Activated CD4-positive, alpha-beta T cell treated with anti-CD3 and anti-CD28 coated beads, Interleukin-2, amount 50 U/mL, for 24 hours (primary cell): ENCODE data around the gene PTOV1.

Source experiments
- DNase-seq, 2 donors: peaks; one replicate each; pipeline ENCODE4 v3.0.0-alpha.2; 2020; ENCODE audit warnings: low read depth in 1 of 2, low spot score in 1 of 2

Gene PTOV1

DNA sequence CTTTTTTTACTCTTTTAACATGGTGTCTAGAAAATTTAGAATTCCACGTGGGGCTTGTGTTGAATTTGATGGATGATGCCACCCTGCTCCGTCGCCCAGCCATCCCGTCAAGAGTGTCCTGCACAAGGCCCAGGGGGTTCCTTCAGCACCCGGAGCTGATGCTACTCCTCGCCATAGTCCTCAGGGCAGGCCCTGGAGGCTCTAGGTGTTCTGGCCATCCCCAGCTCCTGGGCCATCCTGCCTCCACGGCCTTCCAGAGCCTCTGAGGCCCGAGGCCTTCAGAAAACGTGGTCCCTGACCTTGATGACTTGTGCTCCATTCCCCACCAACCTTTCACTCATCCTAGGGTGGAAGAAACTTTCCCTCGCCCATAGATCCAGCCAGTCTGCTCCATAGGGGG is 22.9 kb downstream of the PTOV1 start:
- DNase-seq: no peak

DNA sequence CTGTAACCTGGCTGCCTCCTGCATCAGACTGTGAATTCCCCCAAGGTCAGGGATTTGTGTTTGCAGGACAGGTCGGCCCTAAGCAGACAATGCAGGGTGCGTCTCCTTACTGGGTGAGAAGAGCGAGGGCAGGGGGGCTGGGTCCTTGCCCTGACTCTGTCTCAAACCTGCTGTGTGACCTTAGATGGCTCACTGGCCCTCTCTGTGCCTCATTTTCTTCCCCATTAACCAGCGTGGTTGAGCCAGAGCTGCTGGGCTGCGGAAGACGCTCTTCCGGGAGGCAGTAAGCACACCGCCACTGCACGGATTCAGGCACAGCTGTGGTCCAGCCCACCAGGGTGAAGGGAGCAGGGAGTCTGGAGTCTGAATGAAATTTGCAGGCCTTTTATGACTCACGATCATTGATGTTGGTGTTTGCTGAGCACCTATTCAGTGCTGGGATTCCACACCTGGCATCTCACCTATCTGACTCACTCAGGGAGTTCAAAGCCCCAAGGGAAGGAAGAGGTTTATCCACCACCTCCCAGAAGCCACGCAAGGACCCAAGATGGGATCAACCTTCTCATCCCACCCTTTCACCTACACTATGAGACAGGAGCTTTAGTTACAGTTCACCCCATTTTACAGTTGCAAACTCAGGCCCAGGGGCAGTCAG is 23.7 kb downstream of the PTOV1 start:
- DNase-seq: no peak

DNA sequence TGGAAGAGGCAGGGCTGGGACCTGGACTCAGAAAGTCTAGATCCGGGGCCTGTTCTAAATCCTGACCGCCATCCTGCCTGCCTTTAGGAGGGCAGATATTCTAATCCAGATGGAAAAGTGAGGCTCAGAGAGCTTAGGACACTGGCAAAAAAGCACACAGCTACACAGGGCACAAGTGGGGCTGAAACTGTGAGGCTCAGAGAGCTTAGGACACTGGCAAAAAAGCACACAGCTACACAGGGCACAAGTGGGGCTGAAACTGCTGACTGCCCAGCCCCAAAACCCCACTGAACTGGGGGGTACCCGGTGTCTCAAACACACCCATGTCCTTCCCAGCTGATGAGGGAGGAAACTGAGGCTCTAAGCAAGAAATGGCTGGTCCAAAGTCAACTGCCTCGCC is 24.2 kb downstream of the PTOV1 start:
- DNase-seq: no peak

DNA sequence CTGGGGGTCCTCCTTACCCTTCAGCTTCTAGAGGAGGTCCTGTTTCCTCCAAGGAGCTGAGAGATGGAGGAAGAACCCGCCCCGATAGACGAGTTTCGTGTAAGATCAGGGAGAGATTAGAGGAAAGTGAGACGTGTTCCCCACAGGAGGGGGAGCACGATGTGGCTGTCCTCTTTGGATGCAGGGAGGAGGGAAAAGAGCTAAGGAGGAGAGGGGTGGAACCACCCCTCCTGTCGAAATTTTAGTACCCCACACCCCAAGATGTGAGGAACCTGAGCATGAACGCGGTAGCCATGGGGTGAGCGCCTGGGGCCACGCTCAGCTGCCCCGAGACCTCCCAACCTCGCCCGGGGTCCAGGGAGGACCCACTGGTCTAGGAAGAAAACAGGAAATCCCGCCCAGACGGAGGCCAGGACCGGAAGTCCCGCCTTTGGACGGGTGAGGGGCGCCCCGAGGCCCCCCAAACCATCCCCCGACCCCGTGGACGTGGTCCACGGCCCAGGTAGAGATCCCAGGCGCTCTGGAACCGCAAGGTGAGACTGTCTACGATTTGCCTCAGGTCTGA is 25.0 kb downstream of the PTOV1 start:
- no peak for DNase-seq

DNA sequence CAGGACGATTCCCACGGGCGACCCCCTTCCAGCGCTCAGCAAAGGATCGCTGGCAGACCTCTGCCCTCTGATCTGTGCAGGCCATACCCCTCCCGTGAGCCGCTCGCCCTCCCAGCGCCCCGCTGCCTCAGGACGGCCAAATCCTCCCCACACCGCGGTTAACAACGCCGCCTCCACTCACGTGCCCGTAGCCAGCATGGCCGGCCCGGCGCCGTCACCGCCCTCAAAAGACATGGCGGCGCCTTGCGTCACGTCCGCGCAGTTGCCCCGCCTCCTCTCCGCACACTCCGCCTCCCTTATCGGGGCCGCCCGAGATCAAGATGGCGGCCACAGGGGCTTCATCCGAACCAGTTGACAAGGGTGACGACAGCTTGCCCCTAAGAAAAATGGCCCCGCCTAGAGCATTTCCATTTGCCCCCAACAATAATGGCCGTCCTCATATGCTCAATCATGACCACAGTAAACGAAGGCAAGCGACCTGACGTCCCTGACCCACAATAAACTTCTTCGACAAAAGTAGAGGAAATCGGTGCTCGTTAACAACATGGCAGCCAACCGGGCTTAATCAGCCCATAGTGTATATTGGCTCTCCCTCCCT is 25.6 kb downstream of the PTOV1 start:
- peak; percentile 93 to 97 for DNase-seq

DNA sequence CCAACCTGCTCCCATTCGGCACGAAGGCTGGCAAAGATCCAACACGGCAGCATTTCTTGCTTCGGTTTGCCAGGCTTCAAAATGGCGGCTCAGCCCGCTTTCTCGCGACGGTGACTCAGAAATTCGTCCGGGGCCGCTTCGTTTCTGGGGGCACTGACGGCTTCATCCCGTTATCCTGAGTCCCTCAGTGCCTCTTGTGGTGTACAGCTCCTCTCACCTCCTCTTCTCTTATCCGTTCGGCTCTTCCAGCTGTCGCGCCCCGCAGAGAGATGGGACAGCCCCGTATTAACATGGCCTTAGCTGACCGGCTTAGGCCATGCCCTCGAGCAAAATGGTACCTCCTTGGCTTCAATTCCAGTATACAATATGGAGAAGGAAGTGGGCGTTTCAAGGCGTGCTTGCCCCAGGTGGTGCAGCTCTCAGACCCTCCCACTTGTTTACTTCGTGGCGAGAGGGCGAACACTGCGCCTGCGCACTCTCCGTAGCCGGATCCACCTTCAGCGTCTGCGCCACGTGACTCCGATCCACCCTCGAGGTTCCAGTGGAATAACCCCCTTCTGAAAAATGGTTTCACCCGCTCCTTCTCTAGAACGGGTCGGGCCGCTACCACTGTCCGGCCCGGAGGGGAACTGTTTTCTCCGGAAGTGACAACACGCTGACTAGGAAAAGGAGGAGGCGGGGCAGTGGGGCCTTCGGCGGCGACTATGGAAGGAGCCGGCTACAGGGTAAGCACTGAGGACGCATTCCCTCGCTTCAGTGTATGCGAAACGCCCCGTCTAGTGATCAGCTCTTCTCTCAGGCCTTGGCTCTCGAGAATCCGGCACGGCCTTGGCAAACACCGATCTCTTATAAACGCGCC is 26.3 kb downstream of the PTOV1 start, which contains the start of the genes AKT1S1 and TBC1D17:
Gene AKT1S1 (minus strand): TSS at position 336 of the 859 bp plus-strand sequence. CDS start 4,060 bp downstream, outside the sequence.
Gene TBC1D17 (plus strand): TSS at position 683 of the 859 bp plus-strand sequence. CDS start 22 bp downstream, at position 705.
- DNase-seq: peak; percentile 94 to 99

DNA sequence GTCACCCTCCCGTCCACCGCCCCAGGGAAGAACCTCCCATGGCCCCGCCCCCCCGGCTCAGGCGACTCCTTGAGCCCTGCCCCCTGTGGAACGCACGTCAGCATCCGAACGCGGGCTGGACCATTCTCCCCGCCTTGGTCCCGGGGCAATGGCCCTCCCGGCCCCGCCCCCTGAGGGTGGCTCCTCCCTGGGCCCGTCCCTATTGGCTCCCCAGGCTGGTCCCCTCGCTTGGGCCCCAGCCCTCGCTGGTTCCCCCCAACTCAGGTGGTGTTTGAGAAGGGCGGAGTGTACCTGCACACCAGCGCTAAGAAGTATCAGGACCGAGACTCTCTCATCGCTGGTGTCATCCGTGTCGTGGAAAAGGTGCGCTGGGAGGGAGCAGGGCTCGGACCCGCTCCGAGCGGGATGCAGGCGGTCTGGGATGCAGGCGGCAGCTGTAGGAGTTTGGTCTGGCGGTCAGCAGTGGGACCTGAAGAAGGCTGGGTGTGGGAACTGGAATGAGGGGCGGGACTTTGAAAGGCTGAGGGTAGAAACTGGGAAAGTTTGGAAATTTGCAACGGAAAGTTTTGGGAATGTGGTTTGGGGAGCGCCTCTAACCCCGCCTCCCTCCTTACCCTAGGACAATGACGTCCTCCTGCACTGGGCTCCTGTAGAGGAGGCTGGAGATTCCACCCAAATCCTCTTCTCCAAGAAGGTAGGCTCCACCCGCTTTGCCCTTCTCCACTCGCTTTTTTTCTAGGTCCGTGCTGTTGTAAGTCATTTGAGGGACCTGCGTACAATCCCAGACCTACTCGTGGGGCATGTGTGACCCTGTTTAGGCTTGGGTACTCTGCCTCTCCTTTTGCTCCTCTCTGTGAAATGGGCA is 27.2 kb downstream of the PTOV1 start:
- peak in 1 of 2 donors; percentile 98 for DNase-seq

DNA sequence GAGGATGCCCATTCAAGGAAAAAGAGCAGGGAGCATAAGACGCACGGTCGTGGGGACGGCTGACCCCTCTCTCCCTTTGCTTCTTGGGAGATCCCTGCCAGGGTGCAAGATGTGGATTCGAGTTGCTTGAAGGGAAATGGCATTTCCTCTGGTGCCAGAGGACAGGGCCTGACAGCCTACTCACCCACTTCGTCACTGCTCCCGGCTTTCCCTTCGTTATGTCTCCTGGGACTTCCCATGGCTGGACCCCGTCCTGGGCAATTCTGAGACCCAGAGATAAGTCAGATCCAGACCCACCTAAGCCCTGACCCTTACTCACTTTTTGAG is 27.7 kb downstream of the PTOV1 start:
- no peak for DNase-seq

DNA sequence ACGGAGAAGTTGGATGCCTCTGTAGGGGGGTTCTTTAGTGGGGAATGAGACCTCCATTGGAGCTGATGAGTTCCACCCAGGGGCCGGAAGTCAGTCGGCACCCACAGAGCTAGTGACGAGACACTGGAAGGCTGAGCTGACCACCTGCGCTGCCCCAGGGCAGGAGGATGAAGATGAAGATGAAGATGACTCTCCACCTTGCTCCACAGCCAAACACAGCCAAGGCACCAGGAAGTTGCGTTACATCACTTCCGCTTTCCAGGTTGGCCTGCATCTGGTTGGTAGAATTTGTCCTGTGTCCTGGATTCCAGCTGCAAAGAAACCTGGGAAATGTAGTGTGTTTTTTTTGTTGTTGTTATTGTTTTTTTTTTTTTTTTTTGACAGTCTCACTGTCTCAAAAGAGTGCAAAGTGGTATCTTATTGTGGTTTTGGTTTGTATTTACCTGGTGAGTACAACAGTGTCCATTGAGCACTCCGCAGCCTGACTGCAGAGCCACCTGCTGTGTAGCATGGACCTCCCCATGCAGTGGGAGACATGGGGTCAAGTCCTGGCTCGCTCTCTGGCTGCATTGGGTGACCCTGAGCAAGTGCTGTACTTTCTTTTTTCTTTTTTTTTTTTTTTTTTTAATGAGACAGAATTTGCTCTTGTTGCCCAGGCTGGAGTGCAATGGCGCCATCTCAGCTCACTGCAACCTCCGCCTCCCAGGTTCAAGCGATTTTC is 28.4 kb downstream of the PTOV1 start:
- no peak for DNase-seq

DNA sequence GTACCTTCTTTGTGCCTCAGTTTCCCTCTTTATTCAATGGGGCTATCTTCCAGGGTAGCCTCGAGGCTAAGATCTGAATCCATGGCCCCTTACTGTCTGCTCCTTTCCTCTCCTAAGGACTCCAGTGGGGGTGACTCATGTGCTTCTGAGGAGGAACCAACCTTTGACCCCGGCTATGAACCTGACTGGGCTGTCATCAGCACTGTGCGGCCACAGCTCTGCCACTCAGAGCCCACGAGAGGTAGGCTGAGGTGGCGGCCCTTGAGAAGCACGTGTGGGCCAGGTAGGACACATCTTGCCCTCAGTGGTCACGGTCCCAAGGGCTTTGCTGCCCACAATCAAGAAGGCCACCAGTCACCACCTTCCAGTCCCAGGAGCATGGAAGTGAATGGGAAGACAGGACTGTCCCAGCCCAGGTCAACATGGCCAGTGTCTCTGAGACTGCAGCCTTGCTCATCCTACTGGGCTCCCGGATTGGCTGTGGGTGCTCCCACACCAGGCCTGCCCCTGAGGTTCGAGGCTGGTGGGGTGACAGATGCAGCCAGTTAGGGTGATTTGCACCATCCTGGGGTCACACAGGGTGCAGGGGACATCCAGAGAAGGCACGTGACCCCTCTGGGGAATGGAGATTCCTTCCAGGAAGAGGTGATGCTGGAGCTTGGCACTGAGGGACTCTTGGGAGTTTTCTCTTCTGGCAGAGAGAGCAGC is 29.4 kb downstream of the PTOV1 start:
- DNase-seq: no peak

DNA sequence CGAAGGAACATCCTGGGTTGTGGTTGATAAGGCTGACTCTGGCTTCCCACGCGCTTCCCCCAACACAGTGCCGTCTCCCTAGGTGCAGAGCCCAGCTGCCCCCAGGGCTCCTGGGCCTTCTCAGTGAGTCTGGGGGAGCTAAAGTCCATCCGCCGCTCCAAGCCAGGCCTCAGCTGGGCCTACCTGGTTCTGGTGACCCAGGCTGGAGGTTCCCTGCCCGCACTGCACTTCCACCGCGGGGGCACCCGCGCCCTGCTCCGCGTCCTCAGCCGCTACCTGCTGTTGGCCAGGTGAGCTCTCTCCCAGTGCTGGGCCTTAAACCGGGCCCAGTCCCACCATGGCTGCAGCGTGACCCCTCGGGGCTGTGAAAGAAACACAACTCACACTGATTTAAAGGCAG is 30.2 kb downstream of the PTOV1 start:
- no peak for DNase-seq

DNA sequence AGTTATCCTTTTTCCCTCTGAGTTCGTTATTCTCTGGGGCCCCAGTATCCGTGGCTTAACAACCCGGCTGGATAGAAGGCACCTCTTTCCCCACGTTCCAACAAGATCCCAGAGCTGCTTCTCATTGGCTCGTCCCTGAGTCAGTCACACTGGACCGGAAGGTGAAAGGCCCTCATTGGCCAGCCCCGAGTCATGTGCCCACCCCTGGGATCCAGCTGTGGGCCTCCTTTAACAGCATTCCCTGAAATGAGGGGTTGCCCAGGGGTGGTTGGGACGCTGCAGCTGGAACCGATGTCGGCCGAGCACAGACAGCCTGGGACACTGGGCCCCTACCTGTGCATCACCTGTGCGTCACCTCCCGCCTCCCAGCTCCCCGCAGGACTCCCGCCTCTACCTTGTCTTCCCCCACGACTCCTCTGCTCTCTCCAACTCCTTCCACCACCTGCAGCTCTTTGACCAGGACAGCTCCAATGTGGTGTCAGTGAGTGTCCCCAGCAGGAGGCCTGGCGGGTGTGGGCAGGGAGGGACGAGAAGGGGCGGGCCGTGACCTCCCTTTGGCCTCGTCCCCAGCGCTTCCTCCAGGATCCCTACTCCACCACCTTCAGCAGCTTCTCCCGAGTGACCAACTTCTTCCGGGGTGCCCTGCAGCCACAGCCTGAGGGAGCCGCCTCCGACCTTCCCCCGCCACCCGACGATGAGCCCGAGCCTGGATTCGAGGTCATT is 30.9 kb downstream of the PTOV1 start:
- no peak for DNase-seq

DNA sequence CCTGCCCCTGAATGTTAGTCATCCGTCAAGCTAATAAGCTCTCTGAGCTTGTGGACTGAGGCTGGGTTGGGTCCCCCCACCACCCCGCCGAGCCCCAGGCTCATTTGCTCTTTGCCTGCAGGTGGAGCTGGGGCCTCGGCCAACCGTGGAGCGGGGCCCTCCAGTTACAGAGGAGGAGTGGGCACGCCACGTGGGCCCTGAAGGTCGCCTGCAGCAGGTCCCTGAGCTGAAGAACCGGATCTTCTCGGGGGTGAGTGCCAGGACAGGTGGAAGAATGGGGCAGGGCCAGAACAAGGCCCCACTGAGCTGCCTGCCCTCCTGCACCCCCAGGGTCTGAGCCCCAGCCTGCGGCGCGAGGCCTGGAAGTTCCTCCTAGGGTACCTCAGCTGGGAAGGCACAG is 31.7 kb downstream of the PTOV1 start:
- no peak for DNase-seq

DNA sequence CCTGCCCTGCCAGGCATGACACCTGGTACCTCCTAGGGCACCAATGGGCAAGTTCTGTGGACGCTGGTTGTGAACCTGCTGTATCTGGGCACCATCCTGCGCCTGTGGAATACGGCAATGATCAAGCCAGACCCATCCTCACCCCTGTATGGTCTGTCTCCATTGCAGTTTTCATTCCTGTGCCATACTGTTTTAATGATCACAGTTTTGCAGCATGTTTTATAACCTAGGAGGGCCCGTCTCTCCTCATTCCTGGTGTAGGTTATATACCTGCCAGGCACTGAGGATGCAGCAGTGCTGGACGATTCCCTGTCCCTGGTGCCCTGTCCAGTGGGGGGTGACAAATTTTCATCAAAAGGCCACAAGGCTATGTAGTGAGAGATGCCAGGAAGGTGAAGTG is 32.1 kb downstream of the PTOV1 start:
- DNase-seq: no peak

DNA sequence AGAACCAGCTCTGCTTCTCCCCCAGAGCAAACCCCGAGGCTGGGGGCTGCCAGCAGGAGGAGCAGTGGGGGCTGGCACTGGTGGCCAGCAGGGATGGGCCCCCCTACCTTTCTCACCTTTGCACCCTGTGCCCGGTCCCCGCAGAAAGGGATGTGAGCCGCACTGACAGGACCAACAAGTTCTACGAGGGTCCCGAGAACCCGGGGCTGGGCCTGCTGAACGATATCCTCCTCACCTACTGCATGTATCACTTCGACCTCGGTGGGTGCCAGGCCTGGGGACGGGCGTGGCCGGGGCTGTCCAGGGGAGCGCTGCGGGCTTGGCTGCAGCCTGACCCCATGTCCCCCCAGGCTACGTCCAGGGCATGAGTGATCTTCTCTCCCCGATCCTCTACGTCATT is 33.1 kb downstream of the PTOV1 start:
- no peak for DNase-seq

DNA sequence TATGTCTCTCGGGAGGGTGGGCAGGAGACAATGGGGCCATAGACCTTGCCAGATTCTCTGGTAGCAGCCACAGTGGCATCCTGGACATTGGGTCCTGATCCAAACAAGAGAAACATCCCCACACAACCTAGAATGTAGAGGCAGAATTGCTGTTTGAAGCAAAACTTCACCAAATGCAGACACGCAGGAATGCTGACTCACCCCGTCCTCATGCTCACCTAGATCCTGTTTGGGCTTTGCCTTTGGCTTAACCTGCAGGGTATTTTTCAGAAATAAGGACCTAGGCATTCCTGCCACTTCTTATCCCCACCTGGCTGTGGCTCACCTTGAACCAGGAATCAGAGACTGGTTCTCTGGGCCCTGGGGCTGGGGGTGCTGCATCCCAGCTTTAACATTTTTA is 33.8 kb downstream of the PTOV1 start:
- DNase-seq: no peak

DNA sequence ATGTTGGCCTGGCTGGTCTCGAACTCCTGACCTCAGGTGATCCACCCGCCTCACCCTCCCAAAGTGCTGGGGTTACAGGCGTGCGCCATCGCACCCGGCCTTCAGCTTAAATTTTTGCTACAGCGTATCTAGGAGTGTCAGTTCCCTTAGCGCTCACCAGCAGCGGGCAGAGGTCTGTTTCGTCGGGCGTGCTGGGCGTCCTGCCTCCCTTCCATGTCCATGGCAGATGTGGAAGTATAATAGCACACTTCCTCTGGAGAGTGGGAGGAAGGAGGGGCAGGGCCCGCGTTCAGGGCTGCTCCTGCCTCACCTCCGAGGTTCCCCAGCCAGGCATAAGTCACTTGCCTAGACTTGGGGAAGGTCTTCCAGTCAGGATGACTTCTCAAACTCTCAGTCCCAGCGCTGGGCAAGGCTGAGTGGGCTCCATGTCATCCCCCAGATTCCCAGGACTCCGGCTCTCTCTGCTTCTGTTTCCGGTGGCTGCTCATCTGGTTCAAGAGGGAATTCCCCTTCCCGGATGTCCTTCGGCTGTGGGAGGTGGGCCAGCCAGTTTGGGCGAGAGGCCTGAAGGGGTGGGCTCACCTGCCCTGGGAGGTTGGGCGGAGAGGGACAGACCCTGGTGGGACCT is 36.2 kb downstream of the PTOV1 start:
- DNase-seq: no peak

DNA sequence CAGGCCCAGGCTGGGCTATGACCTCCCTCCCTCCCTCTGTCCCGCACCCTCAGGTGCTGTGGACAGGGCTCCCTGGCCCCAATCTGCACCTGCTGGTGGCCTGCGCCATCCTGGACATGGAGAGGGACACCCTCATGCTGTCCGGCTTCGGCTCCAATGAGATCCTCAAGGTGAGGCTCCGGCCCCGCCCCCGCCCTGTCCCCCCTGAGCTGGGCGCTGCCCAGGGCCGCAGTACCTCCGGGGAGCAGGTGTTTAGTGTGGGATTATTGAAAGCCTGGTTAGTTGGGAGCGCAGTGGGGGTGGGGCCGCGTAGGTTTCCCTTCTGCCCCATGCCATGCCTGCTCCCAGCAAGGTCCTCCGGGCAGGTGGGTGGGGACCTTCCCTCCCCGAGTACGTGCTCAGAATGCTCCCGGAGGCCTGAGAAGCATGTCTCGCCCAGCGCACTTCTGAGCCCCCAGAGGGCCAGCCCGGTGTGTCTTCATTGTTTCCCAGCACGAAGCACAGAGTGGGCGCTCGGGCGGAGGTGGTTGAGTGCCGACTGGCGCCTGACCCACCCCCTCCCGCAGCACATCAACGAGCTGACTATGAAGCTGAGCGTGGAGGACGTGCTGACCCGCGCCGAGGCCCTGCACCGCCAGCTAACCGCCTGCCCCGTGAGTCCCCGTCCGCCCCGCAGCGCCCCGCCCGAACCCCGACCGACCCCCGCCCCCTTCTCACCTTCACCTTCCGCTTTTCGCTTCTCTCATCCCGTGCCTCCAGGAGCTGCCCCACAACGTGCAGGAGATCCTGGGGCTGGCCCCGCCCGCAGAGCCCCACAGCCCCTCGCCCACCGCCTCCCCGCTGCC is 36.9 kb downstream of the PTOV1 start:
- no peak for DNase-seq
